IMR-90 (cell line): Measurements from ENCODE around the gene FAM174C.

Experiments
- BHLHE40 ChIP-seq: fragments of 150-350 bp; IDR thresholded peaks from 2 replicates; pipeline ENCODE4 v1.6.1; 2016; ENCODE audit warnings: mild to moderate bottlenecking, low read depth, low read length
- CEBPB ChIP-seq: IDR thresholded peaks from 2 replicates; pipeline ENCODE4 v1.6.1; 2012; ENCODE audit warnings: low read depth, low read length, improper control_type of control experiment
- CTCF ChIP-seq: conservative IDR thresholded peaks from 2 replicates; pipeline ENCODE4 v1.5.1; 2012; ENCODE audit warnings: mild to moderate bottlenecking, low read depth, low read length, improper control_type of control experiment
- ELK1 ChIP-seq: fragments of 150-350 bp; IDR thresholded peaks from 2 replicates; pipeline ENCODE4 v1.6.1; 2016; ENCODE audit warnings: low read depth, mild to moderate bottlenecking, low read length, moderate library complexity, borderline replicate concordance
- FOS ChIP-seq: fragments of 150-350 bp; IDR thresholded peaks from 2 replicates; pipeline ENCODE4 v1.6.1; 2016; ENCODE audit warnings: low read depth, low read length
- MAFK ChIP-seq: IDR thresholded peaks from 2 replicates; pipeline ENCODE4 v1.6.1; 2012; ENCODE audit warnings: low read depth, low read length, improper control_type of control experiment
- MXI1 ChIP-seq: IDR thresholded peaks from 2 replicates; pipeline ENCODE4 v1.6.1; 2012; ENCODE audit warnings: low read depth, mild to moderate bottlenecking, low read length, moderate library complexity, borderline replicate concordance
- POLR2A ChIP-seq: IDR thresholded peaks from 2 replicates; pipeline ENCODE4 v1.6.1; 2012; ENCODE audit warnings: mild to moderate bottlenecking, low read depth, low read length
- RAD21 ChIP-seq: IDR thresholded peaks from 2 replicates; pipeline ENCODE4 v1.6.1; 2012; ENCODE audit warnings: low read length, improper control_type of control experiment
- RCOR1 ChIP-seq: IDR thresholded peaks from 2 replicates; pipeline ENCODE4 v1.6.1; 2012; ENCODE audit warnings: mild to moderate bottlenecking, low read length, improper control_type of control experiment; ENCODE audit not compliant: insufficient replicate concordance
- RFX5 ChIP-seq: IDR thresholded peaks from 2 replicates; pipeline ENCODE4 v1.8.0; 2012; ENCODE audit warnings: low read depth, mild to moderate bottlenecking, low read length, moderate library complexity
- SMC3 ChIP-seq: fragments of 150-350 bp; IDR thresholded peaks from 2 replicates; pipeline ENCODE4 v1.6.1; 2016; ENCODE audit warnings: low read depth, mild to moderate bottlenecking, antibody characterized with exemption, low read length, moderate library complexity

- 0 out of 2 replicates have a peak, but pooled peaks have one; percentile 6 for TF ChIP-seq CTCF
- TF ChIP-seq POLR2A: no peak
- no peak for TF ChIP-seq ELK1
- no peak for TF ChIP-seq FOS
- no peak for TF ChIP-seq RFX5
- TF ChIP-seq MAFK: no peak
- TF ChIP-seq RAD21: no peak
- TF ChIP-seq RCOR1: no peak
- TF ChIP-seq SMC3: no peak
- no peak for TF ChIP-seq CEBPB
- no peak for TF ChIP-seq BHLHE40
- TF ChIP-seq MXI1: no peak
These were observed 10.5 kb downstream of the FAM174C start, which contains the start of gene EFNA2 for GRCh38 chr19:1285737-1286360.
